GM04503 (cell line): ENCODE results near the gene MKLN1.
"Not testable (repeated sequence)": the region's sequence is repeated elsewhere in the genome, so short reads cannot be mapped to it uniquely, and the experiment has no call there.

Experiments used
- DNase-seq: peaks from one replicate; pipeline ENCODE4 v3.0.0-alpha.2; 2012; ENCODE audit warnings: low read depth

The MKLN1 gene

DNA sequence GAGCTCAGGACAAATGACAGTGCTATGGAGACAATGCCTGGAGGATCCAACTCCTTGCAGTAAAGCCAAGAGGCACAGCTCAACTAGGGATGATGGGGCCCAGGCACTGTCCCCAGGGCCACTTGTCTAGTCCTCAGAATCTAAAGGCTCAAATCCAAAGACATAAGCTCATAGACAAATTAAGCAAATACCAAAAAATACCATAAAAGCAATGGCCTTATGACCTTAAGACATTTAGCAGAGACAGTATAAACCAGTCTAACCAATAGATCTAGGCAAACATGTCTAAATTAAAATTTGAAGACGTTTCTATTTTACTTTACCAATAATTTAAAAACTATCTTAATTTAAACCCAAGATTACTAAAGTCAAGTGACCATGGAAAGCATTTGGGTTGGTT is 14.8 kb upstream of the MKLN1 start:
- DNase-seq, result no peak

GRCh38 chr7:131320603-131321002 is 7.1 kb upstream of the MKLN1 start:
- no peak for DNase-seq

DNA sequence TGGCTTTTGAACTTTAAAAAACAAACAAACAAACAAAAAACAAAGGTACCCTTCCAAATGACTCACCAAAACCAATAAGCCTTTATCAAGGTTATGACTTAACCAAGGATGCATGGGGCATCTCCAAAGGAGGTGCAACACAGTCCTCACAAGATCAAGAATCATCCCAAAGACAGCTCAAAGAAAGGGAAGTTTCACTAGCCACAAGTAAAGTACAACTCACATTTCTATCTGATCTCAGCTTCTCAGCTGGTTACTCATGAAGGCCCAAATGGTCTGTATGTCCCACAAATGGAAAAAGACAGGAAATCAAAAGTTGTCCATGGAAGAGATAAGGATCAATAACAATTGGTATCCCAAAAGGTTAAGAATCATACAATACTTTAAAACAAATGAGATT is 6.0 kb upstream of the MKLN1 start:
- no peak for DNase-seq

- no peak for DNase-seq
Measured at GRCh38 chr7:131322061-131322460, 5.6 kb upstream of the MKLN1 start.

DNA sequence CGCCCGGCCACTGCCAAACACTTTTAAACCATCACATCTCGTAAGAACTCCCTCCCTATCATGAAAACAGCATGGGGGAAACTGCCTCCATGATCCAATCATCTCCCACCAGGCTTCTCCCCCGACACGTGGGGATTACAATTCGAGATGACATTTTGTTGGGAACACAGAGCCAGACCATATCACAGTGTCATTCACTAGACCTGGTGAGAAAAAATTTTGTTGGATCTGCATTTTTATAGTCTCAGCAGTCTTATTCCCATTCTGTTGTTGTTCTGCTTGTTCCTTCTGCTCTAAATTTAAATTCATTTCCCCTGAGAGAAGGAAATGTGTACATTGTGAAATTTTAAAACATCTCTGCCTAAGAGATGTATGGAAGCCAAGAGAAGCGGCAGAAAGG is 4.8 kb upstream of the MKLN1 start:
- no peak for DNase-seq

GRCh38 chr7:131325179-131325840 is 2.4 kb upstream of the MKLN1 start:
- DNase-seq, result no peak

DNA sequence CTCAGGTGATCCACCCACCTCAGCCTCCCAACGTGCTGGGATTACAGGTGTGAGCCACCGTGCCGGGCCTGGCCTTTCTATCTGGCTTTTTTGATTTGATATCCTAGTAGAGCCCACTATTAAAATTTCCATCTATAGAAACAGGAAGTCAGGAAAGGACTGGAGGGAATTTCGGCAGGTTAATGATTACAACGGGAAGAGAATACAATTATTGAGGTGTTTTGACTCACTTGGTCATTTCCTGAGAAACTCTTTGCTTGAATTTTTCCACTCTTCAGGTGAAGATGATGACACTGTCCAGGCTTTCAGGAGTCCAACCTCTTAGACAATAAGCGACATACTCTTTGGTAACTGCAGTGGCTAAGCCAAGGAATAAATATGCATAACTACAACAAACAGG is 1.1 kb upstream of the MKLN1 start:
- no peak for DNase-seq

DNA sequence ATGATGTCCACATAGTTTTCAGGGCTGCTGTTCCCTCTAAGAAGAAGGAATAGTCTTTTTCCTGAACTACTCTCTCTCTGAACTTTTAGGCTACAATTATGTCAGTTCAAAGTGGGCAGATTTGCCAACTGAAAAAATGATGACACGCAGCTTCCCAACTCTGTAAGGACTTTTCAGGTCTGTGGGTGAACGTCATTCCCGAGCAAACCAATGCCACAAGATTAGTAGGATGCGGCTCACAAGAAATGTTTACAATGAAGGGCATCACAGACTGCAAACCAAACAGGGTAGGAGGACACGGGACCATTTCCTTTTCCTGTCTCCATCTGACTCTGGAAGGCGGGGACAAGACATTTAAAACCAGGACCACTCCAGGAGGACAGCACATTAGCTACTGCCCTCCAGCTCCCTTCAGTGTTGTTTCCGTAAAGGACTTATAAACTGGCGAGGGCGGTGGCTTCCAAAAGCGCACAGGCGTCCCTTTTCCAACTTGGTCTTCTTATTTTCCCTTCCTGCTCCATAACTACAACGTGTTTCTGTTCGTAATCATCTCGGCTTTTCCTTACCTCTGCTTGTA is 539 bp upstream of the MKLN1 start:
- peak; percentile 58 for DNase-seq

DNA sequence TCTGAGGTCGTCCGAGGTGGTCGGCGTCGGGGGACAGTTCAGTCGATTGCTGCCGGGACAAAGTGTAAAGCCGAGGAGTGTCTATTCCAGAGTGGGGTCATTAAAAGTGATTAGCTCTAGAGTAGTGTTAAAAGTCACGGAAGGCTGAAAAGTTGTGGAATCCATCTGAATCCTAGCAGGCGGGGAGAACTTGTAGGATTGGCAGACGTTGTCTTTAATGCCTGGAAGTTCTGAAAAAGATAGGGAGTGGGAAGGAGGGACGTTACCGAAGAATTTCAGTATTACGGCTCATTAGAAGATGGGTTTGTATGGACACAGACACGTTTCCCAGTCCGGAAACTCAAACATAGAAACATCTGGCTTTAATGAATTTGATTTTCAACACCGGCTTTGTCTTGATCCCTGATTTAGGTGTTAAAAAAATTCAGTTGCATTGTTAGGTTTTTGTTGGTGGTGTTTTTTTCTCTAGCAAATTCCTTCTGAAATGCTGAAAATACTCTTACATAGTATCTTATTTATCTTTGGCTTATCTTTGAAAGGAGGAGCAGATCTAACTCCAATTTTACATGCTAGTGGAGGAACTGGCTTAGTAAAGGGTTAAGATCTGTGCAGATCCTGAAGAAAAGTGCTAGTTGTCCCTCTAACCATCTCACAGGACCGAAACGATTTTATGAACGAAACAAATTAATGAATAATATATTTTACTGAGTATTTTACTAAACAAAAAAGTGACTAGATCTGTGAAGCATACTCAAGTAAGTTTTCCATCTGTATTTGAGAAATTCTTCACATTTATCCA is 900 bp downstream of the MKLN1 start:
- DNase-seq, result no peak

DNA sequence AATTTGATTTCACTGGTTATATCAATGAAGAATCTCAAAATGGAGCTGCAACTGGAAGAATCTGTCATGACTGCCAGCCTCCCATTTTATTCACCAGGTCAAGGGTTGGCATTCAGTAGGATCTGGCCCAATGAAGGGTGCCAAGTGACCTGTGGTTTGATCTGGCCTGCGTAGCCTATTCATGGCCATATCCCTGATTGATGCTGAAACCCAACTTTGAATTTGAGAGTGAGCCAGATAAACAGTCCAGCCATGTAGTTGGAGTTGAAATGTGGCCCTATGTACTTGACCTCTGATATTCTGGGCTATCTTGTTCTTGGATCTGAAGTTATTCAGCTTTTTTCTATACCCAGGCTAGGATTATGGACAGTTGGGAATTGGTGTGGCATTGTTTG is 1.5 kb downstream of the MKLN1 start:
- DNase-seq, result no peak

DNA sequence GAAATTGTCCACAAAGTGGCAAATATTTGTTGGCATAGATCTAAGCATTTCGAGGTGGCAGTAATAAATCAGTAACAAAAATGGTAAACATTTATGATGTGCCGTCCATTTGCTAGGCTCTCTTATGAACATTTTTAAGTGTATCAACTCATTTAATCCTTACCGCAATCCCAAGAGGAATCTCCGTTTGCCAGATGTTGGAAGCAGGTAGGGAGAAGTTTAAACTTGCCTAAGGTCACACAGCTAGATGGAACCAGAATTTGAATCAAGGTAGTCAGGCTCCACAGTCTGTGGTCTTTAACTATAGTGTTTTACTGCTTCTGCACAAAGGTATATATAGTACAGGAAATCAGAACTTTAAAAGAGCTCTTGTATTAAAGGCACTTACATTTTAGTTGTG is 2.6 kb downstream of the MKLN1 start:
- DNase-seq, result no peak

DNA sequence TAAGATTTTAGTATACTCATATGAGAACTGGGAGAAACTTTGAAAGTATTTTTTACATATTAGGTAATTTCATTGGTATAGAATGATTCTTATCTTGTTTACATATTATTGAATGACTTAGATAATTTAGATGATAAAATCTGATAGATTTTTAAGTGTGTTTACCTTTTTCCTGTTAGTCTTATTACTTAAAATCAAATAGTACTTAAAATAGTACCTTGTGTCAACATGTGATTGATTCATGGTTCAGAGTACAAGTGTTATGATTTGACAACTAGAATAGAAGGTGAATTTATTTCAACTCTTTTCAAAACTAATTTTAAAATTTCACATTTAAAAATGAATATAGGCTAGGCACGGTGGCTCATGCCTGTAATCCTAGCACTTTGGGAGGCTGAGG is 4.1 kb downstream of the MKLN1 start:
- no peak for DNase-seq

DNA sequence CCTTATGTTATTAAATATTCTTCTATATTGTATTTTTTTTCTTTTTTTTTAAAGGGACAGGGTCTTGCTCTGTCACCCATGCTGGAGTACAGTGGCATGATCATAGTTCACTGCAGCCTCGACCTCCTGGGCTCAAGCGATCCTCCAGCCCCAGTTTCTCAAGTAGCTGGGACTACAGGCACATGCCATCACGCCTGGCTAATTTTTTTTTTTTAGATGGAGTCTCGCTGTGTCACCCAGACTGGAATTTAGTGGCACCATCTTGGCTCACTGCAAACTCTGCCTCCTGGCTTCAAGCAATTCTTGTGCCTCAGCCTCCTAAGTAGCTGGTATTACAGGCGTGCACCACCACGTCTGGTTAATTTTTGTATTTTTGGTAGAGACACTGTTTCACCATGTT is 5.1 kb downstream of the MKLN1 start:
- not testable (repeated sequence) for DNase-seq

DNA sequence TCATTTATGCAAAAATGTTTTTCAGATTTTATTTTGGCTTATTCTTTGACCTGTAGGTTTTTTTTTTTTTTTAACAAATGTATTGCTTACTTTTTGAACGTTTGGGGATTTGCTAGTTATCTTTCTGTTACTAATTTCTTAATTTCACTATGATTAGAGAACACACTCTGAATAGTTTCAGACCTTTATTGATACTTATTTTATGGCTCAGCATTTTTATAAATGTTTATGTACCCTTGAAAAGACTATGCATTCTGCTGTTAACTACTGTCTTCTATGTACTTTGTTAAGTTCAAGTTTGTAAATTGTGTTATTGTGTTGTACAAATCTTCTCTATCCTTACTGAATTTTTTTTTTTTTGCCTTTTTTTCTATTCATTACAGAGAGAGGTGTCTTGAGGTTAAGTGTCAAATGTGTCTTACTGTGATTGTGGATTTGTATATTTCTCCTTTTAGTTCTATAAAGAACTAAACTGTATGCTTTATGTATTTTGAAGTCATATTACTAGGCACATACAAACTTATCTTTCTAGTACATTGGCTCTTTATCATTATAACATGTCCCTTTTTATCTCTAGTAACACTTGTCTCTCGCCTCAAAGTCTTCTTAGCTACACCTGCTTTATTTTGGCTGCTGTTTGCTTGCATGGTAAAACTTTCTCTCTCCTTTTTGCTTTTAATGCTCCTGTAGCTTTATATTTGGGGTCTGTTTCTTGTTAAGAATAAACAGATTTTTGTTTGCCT is 8.1 kb downstream of the MKLN1 start:
- no peak for DNase-seq

DNA sequence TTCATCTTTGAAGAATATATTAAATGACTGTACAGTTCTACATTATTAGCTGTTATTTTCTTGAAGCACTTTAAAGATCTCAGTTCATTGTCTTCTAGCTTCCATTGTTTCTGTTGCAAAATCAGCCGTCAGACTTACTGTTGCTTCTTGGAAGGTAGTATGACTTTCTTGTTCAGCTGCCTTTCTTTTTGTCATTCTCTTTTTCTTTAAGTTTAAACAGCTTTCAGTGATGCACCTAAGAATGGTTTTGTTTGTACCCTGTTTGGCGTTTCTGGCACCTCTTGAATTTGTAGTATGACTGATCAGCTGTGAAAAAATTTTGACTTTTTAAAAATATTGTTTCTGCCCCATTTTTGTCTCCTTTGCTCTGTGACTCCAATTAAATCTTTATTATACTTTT is 9.3 kb downstream of the MKLN1 start:
- no peak for DNase-seq

DNA sequence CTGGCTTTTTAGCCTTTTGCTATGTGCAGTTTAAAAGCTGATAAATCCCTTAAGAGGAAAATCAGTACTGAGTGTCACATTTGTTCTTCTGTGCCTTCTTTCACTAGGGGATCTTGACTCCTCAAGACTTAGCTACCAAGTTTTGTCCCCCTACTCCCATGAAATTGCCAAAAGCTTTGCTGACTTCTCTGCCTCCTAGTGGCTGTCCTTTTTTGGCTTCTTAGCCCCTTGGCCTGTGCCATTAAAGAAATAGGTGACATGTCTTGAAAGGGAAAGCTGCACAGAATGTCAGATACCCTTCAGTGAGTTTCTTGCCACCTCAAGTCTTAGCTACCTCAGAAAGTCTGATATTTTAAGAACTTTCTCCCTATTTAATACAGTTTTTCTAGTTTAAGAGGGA is 10.5 kb downstream of the MKLN1 start:
- no peak for DNase-seq

DNA sequence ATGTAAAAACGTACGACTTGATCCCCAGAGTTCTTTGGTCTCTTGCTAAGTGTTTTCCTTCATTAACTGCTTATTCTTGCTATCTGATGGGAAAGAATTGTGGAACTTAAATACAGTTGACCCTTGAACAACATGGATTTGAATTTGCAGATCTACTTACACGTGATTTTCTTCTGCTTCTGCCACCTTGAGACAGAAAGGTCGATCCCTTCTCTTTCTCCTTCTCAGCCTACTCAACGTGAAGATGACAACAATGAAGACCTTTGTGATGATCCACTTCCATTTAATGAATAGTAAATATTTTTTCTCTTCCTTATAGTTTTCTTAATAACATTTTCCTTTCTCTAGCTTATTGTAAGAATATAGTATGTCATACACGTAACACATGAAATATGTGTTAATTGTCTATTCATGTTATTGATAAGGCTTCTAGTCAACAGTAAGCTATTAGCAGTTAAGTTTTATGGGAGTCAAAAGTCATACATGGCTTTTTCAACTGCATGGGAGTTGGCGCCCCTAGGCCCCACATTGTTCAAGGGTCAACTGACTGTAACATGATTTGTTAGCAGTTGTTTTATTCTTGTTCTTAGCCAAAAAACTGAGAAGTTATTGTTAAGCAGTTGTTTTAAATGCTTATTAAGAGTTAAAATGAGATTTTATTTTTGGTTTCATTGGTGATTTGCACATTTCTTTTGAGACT is 11.2 kb downstream of the MKLN1 start:
- DNase-seq, result no peak

GRCh38 chr7:131341690-131342089 is 14.0 kb downstream of the MKLN1 start:
- DNase-seq, result no peak

GRCh38 chr7:131342864-131343442 is 15.3 kb downstream of the MKLN1 start:
- DNase-seq, result no peak

DNA sequence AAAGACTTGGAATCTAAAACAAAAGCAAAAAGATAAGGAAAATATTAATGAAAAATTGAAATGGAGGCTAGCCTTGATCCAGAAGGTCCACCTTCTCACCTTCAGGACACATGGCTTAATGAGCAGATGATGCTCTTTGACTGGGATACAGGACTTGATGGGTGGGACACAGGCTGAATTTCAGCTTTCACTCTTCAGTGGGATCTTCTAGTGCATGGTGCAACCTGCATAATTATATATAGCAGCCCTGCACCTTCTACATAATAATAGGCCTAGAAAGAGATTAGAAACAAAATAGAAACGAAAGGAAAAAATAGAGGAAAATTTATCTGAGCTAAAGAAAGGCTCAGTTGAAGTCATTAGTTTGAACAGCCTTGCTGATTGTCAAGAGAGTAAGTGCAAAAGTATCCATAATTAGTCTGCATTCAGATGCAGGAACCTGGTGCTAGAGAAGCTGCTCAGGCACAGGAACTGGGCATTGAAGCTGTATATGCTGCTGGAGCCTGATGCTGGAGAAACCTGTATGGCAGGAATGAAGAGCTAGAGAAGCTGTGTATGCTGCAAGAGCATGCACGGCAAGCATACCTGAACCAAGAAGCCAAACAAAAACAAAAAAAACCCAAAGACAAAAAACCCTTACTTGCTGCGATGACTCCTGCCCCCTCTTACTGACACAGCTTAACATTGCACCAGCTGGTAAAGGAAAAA is 19.4 kb downstream of the MKLN1 start:
- no peak for DNase-seq

- no peak for DNase-seq
Measured at GRCh38 chr7:131352032-131352431, 24.4 kb downstream of the MKLN1 start.
